HUDEP-2 (cell line): ENCODE data around the gene CKAP4.
A peak's percentile ranks its signal among the peaks of the same experiment; 100 is the strongest.
"Not testable (repeated sequence)": the region's sequence is repeated elsewhere in the genome, so short reads cannot be mapped to it uniquely, and the experiment has no call there.

Source experiments
- DNase-seq, 76 experiments: peaks; one replicate each; lab custom pipeline; 2025; ENCODE audit not compliant: unreplicated experiment in 76 of 76; lab: John Stamatoyannopoulos, UW

The CKAP4 gene

DNA sequence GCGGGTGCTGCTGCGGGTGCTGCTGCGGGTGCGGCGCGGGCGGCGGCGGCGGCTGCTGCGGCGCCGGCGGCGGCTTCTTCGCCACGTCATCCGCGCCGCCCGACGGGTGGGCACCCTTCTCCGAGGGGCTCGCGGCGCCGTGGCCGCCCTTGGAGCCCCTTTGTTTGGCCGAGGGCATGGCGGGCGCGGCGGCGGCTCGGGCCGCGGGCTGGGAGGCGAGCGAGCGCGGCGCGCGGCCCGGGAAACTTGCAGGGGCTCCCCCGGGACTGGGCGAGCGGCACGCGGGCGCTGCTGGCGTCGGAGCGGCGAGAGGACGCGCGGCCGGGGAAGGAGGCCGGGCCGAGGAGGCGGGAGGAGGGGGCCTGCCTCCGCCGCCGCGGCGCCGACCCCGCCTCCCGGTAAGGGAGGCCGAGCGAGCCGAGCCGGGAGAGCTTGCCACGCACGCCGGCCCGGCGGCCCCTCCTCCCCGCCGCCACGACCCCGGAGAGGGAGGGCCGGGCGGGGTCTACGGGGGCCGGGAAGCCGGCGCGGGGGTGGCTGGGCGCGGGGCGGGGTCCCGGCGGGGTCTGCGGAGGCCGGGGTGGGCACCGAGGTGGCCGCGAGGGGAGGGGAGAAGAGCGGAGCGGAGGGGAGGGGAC is at the start of gene CKAP4:
Gene CKAP4, minus strand, starts transcription at position 347 of the 638 bp plus-strand sequence. Its CDS starts 169 bp downstream, at position 178.
- no peak for DNase-seq

GRCh38 chr12:106297075-106297474 is 49.3 kb upstream of the CKAP4 start:
- no peak for DNase-seq

DNA sequence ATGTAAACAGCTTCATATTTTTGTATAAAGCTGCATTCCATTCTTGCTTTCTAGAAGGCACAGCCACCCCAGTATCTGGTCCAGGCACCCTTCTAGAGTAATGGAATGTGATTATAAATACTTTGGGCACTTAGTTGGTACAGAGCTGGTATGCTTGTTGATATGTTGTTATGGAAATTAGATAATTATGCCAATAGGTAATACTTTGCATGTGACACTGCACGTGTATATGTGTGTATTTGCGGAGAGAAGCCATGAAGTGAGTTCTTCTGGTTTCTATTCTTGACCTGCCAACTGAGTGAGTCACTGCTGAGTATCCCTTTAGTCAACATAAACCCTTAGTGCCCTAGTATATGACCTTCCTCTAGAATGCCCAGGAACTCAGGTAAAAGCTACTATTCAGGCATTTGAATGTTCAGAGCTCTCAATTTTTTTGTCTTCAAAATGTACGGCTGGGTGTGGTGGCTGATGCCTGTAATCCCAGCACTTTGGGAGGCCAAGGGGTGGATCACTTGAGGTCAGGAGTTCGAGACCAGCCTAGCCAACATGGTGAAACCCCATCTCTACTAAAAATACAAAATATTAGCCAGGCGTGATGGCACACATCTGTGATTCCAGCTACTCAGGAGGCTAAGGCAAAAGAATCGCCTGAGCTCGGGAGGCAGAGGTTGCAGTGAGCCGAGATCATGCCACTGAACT is 48.5 kb upstream of the CKAP4 start:
- DNase-seq: no peak

DNA sequence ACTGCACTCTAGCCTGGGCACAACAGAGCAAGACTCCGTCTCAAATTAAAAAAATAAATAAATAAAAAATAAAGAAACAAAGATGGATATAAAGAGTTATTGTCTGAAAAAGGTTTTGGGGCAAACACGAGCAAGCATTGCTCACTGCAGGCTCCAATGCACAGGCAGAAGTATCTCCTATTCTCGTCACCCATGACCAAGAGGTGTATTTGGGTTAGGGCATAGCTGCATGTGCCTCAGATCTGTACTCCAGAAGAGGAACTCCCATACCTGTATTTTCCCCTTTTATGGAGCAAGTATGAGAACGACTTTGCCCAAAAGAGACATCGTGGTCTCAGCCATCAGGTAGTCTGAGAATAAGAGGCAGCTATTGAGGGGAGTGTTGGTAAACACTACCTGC is 44.5 kb upstream of the CKAP4 start:
- DNase-seq: no peak

- DNase-seq: no peak
Observed at GRCh38 chr12:106291342-106291741, 43.5 kb upstream of the CKAP4 start.

- no peak for DNase-seq
Observed at GRCh38 chr12:106290666-106291065, 42.8 kb upstream of the CKAP4 start.

GRCh38 chr12:106289196-106289681 is 41.4 kb upstream of the CKAP4 start:
- no peak for DNase-seq

DNA sequence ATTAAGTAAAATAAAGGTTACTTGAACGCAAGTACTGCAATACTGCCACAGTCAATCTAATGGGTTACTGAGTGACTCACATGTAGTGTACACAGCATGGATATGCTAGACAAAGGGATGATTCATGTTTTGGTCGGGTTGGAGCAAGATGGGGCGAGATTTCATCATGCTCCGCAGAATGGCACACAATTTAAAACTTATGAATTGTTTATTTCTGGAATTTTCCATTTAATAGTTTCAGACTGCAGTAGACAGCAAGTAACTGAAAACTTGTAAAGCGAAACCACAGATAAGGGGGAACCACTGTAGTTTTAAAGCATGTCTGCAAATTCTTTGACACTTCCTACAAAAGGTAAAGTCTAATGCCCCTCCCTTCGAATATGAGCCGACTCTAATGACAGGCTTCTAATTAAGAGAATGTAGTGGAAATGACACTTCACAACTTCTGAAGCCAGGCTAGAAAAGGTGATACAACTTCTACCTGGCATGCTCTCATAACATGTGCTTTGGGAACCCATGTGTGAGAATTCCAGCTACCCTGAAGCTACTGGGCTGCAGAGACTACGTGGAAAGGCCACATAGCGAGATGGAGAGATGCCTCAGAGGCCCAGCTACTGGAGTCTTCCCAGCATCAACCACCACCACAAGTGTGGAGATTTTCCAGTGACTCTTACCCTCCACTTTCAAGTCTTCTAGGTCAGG is 40.8 kb upstream of the CKAP4 start:
- DNase-seq: peak in 4 of 76 experiments; percentile 7 to 16 (median 10)

DNA sequence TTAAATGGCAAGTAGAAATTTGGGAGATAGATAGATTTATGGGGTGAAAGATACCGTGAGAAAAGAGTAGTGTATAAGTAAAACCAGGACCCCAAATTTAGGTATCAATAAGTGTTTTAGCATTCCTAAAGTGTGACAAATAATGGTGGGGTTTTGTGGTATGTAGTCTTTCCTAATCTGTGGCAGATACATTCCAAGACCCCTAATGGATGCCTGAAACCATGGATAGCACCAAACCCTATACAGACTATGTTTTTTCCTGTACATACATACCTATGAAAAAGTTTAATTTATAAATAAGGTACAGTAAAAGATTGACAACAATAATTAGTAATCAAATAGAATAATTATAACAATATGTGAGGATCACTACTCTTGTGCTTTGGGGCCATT is 40.3 kb upstream of the CKAP4 start:
- DNase-seq: no peak

GRCh38 chr12:106287364-106287763 is 39.5 kb upstream of the CKAP4 start:
- DNase-seq: no peak

GRCh38 chr12:106286576-106287162 is 38.8 kb upstream of the CKAP4 start:
- not testable (repeated sequence) for DNase-seq

- DNase-seq: no peak
Observed at GRCh38 chr12:106285982-106286381, 38.2 kb upstream of the CKAP4 start.

- no peak for DNase-seq
Observed at GRCh38 chr12:106284358-106285105, 36.7 kb upstream of the CKAP4 start.

GRCh38 chr12:106282457-106283097 is 34.8 kb upstream of the CKAP4 start:
- DNase-seq: peak in 28 of 76 experiments; percentile 2 to 54 (median 27)

DNA sequence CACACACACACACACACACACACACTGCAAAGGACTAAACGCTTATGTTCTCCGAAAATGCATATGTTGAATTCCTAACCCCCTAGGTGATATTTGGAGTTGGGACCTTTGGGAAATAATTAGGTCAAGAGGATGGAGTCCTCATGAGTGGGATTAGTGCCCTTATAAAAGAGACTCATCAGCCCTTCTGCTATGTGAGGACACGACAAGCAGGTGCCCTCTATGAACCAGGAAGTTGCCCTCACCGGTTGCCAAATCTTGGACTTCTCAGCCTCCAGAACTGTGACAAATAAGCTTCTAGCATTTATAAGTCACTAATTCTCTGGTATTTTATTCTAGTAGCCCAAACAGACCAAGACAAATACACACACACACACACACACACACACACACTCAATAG is 34.0 kb upstream of the CKAP4 start:
- DNase-seq: no peak

DNA sequence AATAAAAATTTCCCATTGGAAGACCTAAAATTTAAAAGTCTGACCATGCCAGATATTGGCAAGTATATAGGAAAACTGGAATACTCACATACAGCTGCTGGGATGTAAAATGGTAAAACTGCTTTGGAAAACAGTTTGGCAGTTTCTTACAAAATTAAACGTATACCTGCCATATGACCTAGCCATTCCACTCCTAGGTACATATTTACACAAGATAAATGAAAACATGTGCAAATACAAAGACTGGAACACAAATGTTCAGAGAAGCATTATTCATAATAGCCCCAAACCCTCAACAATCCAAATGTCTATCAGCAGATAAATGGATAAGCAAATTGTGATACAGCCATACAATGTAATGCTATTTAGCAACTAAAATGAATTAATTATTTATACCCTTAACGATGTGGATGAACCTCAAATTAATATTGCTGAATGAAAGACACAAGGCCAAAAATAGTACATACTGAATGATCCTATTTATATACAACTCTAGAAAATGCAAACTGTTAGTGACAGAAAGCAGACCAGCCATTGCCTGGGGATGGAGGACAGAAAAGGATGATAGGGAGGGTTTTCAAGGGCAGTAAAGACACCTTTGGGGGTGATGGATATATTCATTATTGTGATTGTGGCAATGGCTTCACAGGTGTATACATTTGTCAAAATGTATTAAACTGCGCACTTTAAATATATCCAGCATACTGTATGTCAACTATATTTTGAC is 33.4 kb upstream of the CKAP4 start:
- no peak for DNase-seq

GRCh38 chr12:106280106-106280505 is 32.3 kb upstream of the CKAP4 start:
- DNase-seq: no peak

GRCh38 chr12:106276032-106276740 is 28.4 kb upstream of the CKAP4 start:
- no peak for DNase-seq

DNA sequence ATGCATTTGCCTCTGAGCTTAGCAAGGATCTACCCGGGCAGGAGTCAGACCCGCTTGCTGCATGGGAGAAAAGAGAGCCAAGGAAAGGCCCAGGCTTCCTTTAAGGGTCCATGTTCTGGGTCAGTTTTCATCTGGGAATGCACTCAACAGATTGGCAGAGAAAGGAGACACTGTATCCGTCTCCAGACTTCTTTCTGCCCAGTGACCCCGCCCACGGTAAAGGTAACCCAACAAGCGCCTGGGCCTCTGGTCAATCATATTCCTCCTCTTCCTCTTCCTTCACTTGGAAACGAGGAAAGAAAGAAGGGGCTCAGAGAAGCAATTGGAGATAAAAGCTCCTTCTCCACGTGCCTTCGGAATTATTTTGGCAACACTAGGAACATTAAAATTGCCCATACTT is 27.6 kb upstream of the CKAP4 start:
- no peak for DNase-seq
